MM.1S (cell line): ENCODE results near the gene TSPAN19.

Experiments used
- DNase-seq: peaks from one replicate; pipeline ENCODE4 v3.0.0-alpha.2; 2015
- H2AFZ ChIP-seq: fragments of 300-600 bp; sonication (generic); 2 replicates; pipeline ENCODE4 v1.6.0; 2016; ENCODE audit warnings: antibody characterized with exemption, low read length
- H3F3A ChIP-seq: fragments of 300-600 bp; sonication (generic); 2 replicates; pipeline ENCODE4 v1.6.1; 2016; ENCODE audit warnings: mild to moderate bottlenecking, antibody characterized with exemption, low read length, moderate library complexity, mixed read lengths; ENCODE audit not compliant: insufficient read depth
- H3K27ac ChIP-seq: fragments of 300-600 bp; sonication (generic); 2 replicates; pipeline ENCODE4 v1.5.1; 2016; ENCODE audit warnings: mild to moderate bottlenecking, low read length
- H3K27me3 ChIP-seq: fragments of 300-600 bp; sonication (generic); replicated peaks from 2 replicates; pipeline ENCODE4 v1.6.0; 2016; ENCODE audit warnings: low read length; ENCODE audit not compliant: insufficient read depth
- H3K36me3 ChIP-seq: fragments of 300-600 bp; sonication (generic); replicated peaks from 2 replicates; pipeline ENCODE4 v1.6.1; 2016; ENCODE audit warnings: mild to moderate bottlenecking, low read length, mixed read lengths; ENCODE audit not compliant: insufficient read depth
- H3K4me1 ChIP-seq: fragments of 300-600 bp; sonication (generic); 2 replicates; pipeline ENCODE4 v1.6.1; 2016; ENCODE audit warnings: low read length, mixed read lengths
- H3K4me2 ChIP-seq: fragments of 300-600 bp; sonication (generic); 2 replicates; pipeline ENCODE4 v1.6.0; 2016; ENCODE audit warnings: low read depth, low read length
- H3K4me3 ChIP-seq: fragments of 300-600 bp; sonication (generic); 2 replicates; pipeline ENCODE4 v1.5.1; 2016; ENCODE audit warnings: low read length, mixed read lengths
- H3K79me2 ChIP-seq: fragments of 300-600 bp; sonication (generic); 2 replicates; pipeline ENCODE4 v1.6.1; 2016; ENCODE audit warnings: mixed run types, low read length, mixed read lengths
- H3K9ac ChIP-seq: fragments of 300-600 bp; sonication (generic); 2 replicates; pipeline ENCODE4 v1.6.1; 2016; ENCODE audit warnings: low read length, mixed read lengths
- H3K9me2 ChIP-seq: fragments of 300-600 bp; sonication (generic); replicated peaks from 2 replicates; pipeline ENCODE4 v1.6.1; 2016; ENCODE audit warnings: mild to moderate bottlenecking, low read length, mixed read lengths; ENCODE audit not compliant: insufficient read depth
- H3K9me3 ChIP-seq: fragments of 300-600 bp; sonication (generic); replicated peaks from 2 replicates; pipeline ENCODE4 v1.6.1; 2016; ENCODE audit warnings: mild to moderate bottlenecking, low read length, mixed read lengths; ENCODE audit not compliant: insufficient read depth
- H4K20me1 ChIP-seq: fragments of 300-600 bp; sonication (generic); 2 replicates; pipeline ENCODE4 v1.6.1; 2016; ENCODE audit warnings: mild to moderate bottlenecking, low read length, moderate library complexity, mixed read lengths; ENCODE audit not compliant: insufficient read depth
- CTCF ChIP-seq: fragments of 300-600 bp; sonication (generic); IDR thresholded peaks from 2 replicates; pipeline ENCODE4 v1.5.1; 2016; ENCODE audit warnings: antibody characterized with exemption, low read length, mixed read lengths
- EZH2 ChIP-seq: fragments of 300-600 bp; sonication (generic); optimal IDR thresholded peaks from 2 replicates; pipeline ENCODE3; 2017; ENCODE audit warnings: low read depth, mild to moderate bottlenecking, antibody characterized with exemption, low read length, mixed read lengths
- EZH2phosphoT487 ChIP-seq: fragments of 300-600 bp; sonication (generic); IDR thresholded peaks from 2 replicates; pipeline ENCODE4 v1.6.1; 2018; ENCODE audit warnings: antibody characterized with exemption, low read length

TSPAN19 gene

GRCh38 chr12:85029456-85029855 is 6.6 kb downstream of the TSPAN19 start:
- Histone ChIP-seq H3K9me3 (no peaks in the 10 kb centered on the region), H3F3A (no peaks in the 10 kb centered on the region), H3K27ac (no peak overlapping the region), H4K20me1 (no peaks in the 10 kb centered on the region), H2AFZ (no peak overlapping the region), H3K9ac (no peak overlapping the region), H3K4me1 (no peaks in the 10 kb centered on the region), H3K4me3 (no peak overlapping the region), H3K36me3 (no peaks in the 10 kb centered on the region), H3K79me2 (no peaks in the 10 kb centered on the region), H3K4me2 (no peak overlapping the region), H3K9me2 (no peaks in the 10 kb centered on the region), H3K27me3 (no peaks in the 10 kb centered on the region)
- peak; percentile 47 for TF ChIP-seq CTCF
- TF ChIP-seq EZH2 = no peak
- DNase-seq = peak; percentile 57

GRCh38 chr12:85018098-85018497 is 18.0 kb downstream of the TSPAN19 start:
- no peak overlapping the region for H3K9ac ChIP-seq
- H3K27ac ChIP-seq = no peak overlapping the region
- no peak overlapping the region for H2AFZ ChIP-seq
- no peaks in the 10 kb centered on the region for H3K9me2 ChIP-seq
- no peaks in the 10 kb centered on the region for H3K79me2 ChIP-seq
- DNase-seq = no peak
- no peak for TF ChIP-seq EZH2
- TF ChIP-seq CTCF = no peak
- TF ChIP-seq EZH2phosphoT487 = no peak
- H3K4me3 ChIP-seq = no peak overlapping the region
- no peaks in the 10 kb centered on the region for H3K36me3 ChIP-seq
- no peak overlapping the region for H3K4me2 ChIP-seq
- no peaks in the 10 kb centered on the region for H4K20me1 ChIP-seq
- no peaks in the 10 kb centered on the region for H3K4me1 ChIP-seq
- H3K27me3 ChIP-seq = no peaks in the 10 kb centered on the region
- H3K9me3 ChIP-seq = no peaks in the 10 kb centered on the region
- H3F3A ChIP-seq = no peaks in the 10 kb centered on the region

- H4K20me1 ChIP-seq = no peaks in the 10 kb centered on the region
Observed at GRCh38 chr12:85017618-85018017, 18.5 kb downstream of the TSPAN19 start.

More at GRCh38 chr12:85017618-85018017, 18.5 kb downstream of the TSPAN19 start:
- Histone ChIP-seq H3F3A (no peaks in the 10 kb centered on the region), H3K9ac (no peak overlapping the region), H3K9me2 (no peaks in the 10 kb centered on the region), H3K9me3 (no peaks in the 10 kb centered on the region), H3K27ac (no peak overlapping the region), H3K27me3 (no peaks in the 10 kb centered on the region), H3K79me2 (no peaks in the 10 kb centered on the region), H3K4me3 (no peak overlapping the region), H3K4me2 (no peak overlapping the region), H3K36me3 (no peaks in the 10 kb centered on the region), H3K4me1 (no peaks in the 10 kb centered on the region), H2AFZ (no peak overlapping the region)
- no peak for DNase-seq
- TF ChIP-seq EZH2 (no peak), CTCF (no peak), EZH2phosphoT487 (no peak)
